Ovary (tissue), 9 donors: ENCODE measurements around the gene PODXL2. TPM values are rescaled to one million over a fixed set of nuclear protein-coding genes. Genes with fewer than 3 reads are reported as not detected.

Experiments
- DNase-seq, 5 donors: peaks; one replicate each; pipeline ENCODE4 v3.0.0-alpha.2; 2019 to 2020
- H3K27ac ChIP-seq, 2 donors: fragments of 200-600 bp; one replicate each; pipeline versions ENCODE4 v1.5.1 to v1.8.0; 2019 to 2022
- H3K27me3 ChIP-seq: fragments of 200-600 bp; one replicate; pipeline ENCODE4 v1.8.0; 2022
- H3K36me3 ChIP-seq: fragments of 200-600 bp; sonication (generic); one replicate; pipeline ENCODE4 v1.5.1; 2019
- H3K4me1 ChIP-seq: one replicate; pipeline ENCODE4 v1.8.1; 2013; ENCODE audit warnings: mild to moderate bottlenecking, moderate library complexity; ENCODE audit not compliant: insufficient read depth
- H3K4me3 ChIP-seq: fragments of 200-600 bp; sonication (generic); one replicate; pipeline ENCODE4 v1.5.1; 2017
- H3K9me3 ChIP-seq, 2 donors: fragments of 200-600 bp in 1 of 2; sonication (generic) in 1 of 2; one replicate each; pipeline versions ENCODE4 v1.5.1 to v1.8.1; 2013 to 2019; ENCODE audit warnings: mild to moderate bottlenecking in 1 of 2, moderate library complexity in 1 of 2
- CTCF ChIP-seq, 3 donors: fragments of 450-650 bp in 2 of 3; fragments of 200-600 bp in 1 of 3; IDR thresholded peaks; one replicate each; pipeline versions ENCODE4 v1.5.1 to v1.8.0; 2016 to 2022; ENCODE audit warnings: antibody characterized with exemption in 3 of 3, mild to moderate bottlenecking in 1 of 3
- EP300 ChIP-seq: sonication (generic); formaldehyde crosslinking; IDR thresholded peaks from one replicate; pipeline ENCODE4 v1.6.1; 2017; ENCODE audit warnings: antibody characterized with exemption
- POLR2A ChIP-seq: fragments of 450-650 bp; IDR thresholded peaks from one replicate; pipeline ENCODE4 v1.6.1; 2017; ENCODE audit warnings: antibody characterized with exemption, mild to moderate bottlenecking, moderate library complexity
- WGBS, 3 donors: extraction: QIAGEN DNeasy Blood & Tissue Kit in 1 of 3; methylation state at CpG; one replicate each; pipeline versions ENCODE4 v1.1.5 to v1.1.7; 2013 to 2017; 5-methylcytosine and 5-hydroxymethylcytosine counted together
- intact Hi-C, 4 donors: fragments of 100-400 bp; cut with DNase I; formaldehyde crosslinking; loops; one replicate each; pipeline versions ENCODE4 v1.11.0 to v1.15.1; 2022 to 2023
- polyA plus RNA-seq, 2 donors: library from polyadenylated mRNA; stranded (reverse); fragments of 200-250 nt in 1 of 2; fragments of 350-450 nt in 1 of 2; fragmentation: Illumina TruSeq in 1 of 2; extraction: RNeasy Lipid Tissue Mini Kit (QIAGEN cat#74804) in 1 of 2; gene quantifications; one replicate each; pipeline ENCODE4 v1.2.3, GENCODE V29; 2013 to 2014
- total RNA-seq, 7 donors: library from RNA; depleted of rRNA in 2 of 7; stranded (reverse); fragments of >200 nt in 2 of 7; fragmentation: NEBNext Ultra II Directional in 3 of 7; extraction: Animal tissue kit (Norgen Biotek cat#: 25700) in 3 of 7; gene quantifications; one replicate each; pipeline versions ENCODE4 v1.1.0 to v1.2.4, GENCODE V29; 2016 to 2023
- donor health status: DM: no; HTN: no; CAD: no; lungs with moderate emphysema.
- donor health status: DM: no; HTN: no; CAD: no.
- donor health status: Bipolar disorder and iron deficiency.
- donor health status: DM: yes; HTN: yes; CAD: no.
- donor health status: DM: no; HTN: no; CAD: no.
- donor health status: DM: yes; HTN: yes; CAD: no.

PODXL2 gene
- total and polyA plus RNA-seq, 9 donors: 5.3 to 14.3 (median 8.9) TPM

DNA sequence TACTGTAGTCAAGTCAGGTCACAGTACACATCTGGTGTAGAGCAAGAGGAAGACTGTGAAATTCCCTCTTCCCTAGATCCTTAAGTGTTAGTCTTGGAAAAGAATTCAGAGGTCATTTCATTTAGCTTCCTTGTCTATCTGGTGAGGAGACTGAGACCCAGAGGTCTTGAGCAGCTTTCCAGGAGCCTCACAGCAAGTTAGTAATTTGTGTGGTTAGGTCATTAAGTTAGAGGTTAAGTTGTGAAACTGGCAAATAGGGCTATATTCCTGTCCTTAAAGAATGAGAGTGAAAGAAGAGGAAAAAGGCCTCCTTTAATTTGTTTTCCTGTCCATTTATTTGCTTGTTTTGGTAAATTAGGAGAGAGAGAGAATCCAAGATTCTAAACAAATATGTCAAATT, 9.0 kb downstream of the PODXL2 start:
- intact Hi-C loops: no loop called here
- Histone ChIP-seq H3K27ac (no peak overlapping the region), H3K9me3 (no peaks in the 10 kb centered on the region), H3K27me3 (no peaks in the 10 kb centered on the region), H3K4me3 (no peak overlapping the region), H3K36me3 (no peaks in the 10 kb centered on the region), H3K4me1 (no peaks in the 10 kb centered on the region)
- no peak for DNase-seq
- no peak for TF ChIP-seq POLR2A
- TF ChIP-seq EP300: no peak
- TF ChIP-seq CTCF (IDR thresholded peaks at IDR 0.05): no peak

DNA sequence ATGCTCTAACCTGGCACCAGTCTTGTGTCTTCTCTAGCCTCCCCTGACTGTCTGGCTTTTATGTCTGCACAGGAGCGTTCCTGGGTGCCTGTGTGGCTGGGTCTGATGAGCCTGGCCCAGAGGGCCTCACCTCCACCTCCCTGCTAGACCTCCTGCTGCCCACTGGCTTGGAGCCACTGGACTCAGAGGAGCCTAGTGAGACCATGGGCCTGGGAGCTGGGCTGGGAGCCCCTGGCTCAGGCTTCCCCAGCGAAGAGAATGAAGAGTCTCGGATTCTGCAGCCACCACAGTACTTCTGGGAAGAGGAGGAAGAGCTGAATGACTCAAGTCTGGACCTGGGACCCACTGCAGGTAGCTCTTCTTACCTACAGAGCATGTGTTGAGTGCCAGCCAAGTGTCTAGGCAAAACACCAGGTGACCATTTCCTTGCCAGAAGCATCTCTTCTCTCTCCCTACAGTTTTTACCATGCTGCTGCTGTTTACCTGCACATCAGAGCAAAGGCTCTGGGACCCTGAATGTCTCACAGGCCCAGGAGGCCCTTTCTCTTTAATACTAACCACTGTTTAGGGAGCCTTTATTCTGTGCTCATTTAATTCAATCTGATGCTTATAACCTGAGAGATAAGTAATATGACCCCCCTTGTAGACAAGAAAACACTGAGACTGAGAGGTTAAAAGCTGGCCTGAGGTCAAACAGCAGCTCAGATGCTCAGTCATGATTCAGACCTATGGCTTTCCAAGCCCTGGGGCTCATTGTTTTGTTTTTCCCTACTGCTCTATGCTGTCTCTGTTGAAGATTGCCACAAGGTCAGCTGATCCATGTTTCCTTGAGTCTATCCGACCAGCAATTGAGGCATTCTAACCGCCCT, 10.4 kb downstream of the PODXL2 start:
- no peak for DNase-seq
- TF ChIP-seq EP300 (no peak), CTCF (IDR thresholded peaks at IDR 0.05) (no peak), POLR2A (no peak)
- Histone ChIP-seq H3K27me3 (no peaks in the 10 kb centered on the region), H3K4me3 (no peak overlapping the region), H3K4me1 (no peaks in the 10 kb centered on the region), H3K9me3 (no peaks in the 10 kb centered on the region), H3K27ac (no peak overlapping the region), H3K36me3 (no peaks in the 10 kb centered on the region)
- intact Hi-C loops: no loop called here
- 84 to 87% (median 86%) methylated on average over 5 of the region's 5 CpGs for WGBS, 3 donors

GRCh38 chr3:127640042-127640355, 11.0 kb downstream of the PODXL2 start:
- TF ChIP-seq CTCF (IDR thresholded peaks at IDR 0.05): no peak
- TF ChIP-seq EP300: no peak
- TF ChIP-seq POLR2A: no peak
- intact Hi-C loops: no loop called here
- Histone ChIP-seq H3K9me3 (no peaks in the 10 kb centered on the region), H3K4me3 (no peak overlapping the region), H3K4me1 (no peaks in the 10 kb centered on the region), H3K27me3 (no peaks in the 10 kb centered on the region), H3K36me3 (no peaks in the 10 kb centered on the region), H3K27ac (no peak overlapping the region)
- WGBS, 3 donors: 95 to 98% (median 96%) methylated on average over 3 of the region's 3 CpGs
- DNase-seq: no peak

GRCh38 chr3:127644641-127645370, 15.8 kb downstream of the PODXL2 start:
- intact Hi-C loops: no loop called here
- Histone ChIP-seq H3K4me3 (no peak overlapping the region), H3K4me1 (peaks cover 6% of the 10 kb centered on the region), H3K27me3 (no peaks in the 10 kb centered on the region), H3K9me3 (no peaks in the 10 kb centered on the region), H3K36me3 (no peaks in the 10 kb centered on the region), H3K27ac (no peak overlapping the region)
- 80 to 92% (median 84%) methylated on average over 5 of the region's 5 CpGs for WGBS, 3 donors
- no peak for TF ChIP-seq EP300
- no peak for TF ChIP-seq POLR2A
- no peak for TF ChIP-seq CTCF (IDR thresholded peaks at IDR 0.05)
- DNase-seq: no peak
